GM12878 (cell line): ENCODE measurements around the gene EEF1AKMT2. TPM values are rescaled to one million over a fixed set of nuclear protein-coding genes. Genes with fewer than 3 reads are reported as not detected.

Source experiments
- BMI1 ChIP-seq: fragments of 450-650 bp; IDR thresholded peaks from 2 replicates; pipeline ENCODE4 v1.6.1; 2016; ENCODE audit warnings: mild to moderate bottlenecking, moderate library complexity, borderline replicate concordance
- CBFB ChIP-seq: IDR thresholded peaks from 2 replicates; pipeline ENCODE4 v1.6.1; 2016; ENCODE audit warnings: antibody characterized with exemption, low read depth
- CEBPB ChIP-seq, 2 experiments: fragments of 150-350 bp in 1 of 2; IDR thresholded peaks; 2 replicates each; pipeline ENCODE4 v1.6.1; 2012 to 2014; ENCODE audit warnings: low read depth in 2 of 2, low read length in 2 of 2, borderline replicate concordance in 1 of 2, inconsistent platforms in 1 of 2
- FOXK2 ChIP-seq: fragments of 450-650 bp; IDR thresholded peaks from 2 replicates; pipeline ENCODE4 v1.6.1; 2017; ENCODE audit warnings: mild to moderate bottlenecking, moderate library complexity
- HDAC6 ChIP-seq: fragments of 200-600 bp; sonication (generic); IDR thresholded peaks from one replicate; pipeline ENCODE4 v1.8.0; 2017; ENCODE audit warnings: antibody characterized with exemption; ENCODE audit not compliant: unreplicated experiment
- MLLT1 ChIP-seq: fragments of 450-650 bp; IDR thresholded peaks from 2 replicates; pipeline ENCODE4 v1.6.1; 2016; ENCODE audit warnings: mild to moderate bottlenecking
- NFYB ChIP-seq: IDR thresholded peaks from 2 replicates; pipeline ENCODE4 v1.6.1; 2011; ENCODE audit warnings: low read depth, mild to moderate bottlenecking, low read length, improper control_type of control experiment, moderate library complexity; ENCODE audit not compliant: insufficient read depth
- POLR2A ChIP-seq: IDR thresholded peaks from 2 replicates; pipeline ENCODE4 v1.6.1; 2011; ENCODE audit warnings: low read depth, mild to moderate bottlenecking, low read length
- POLR2AphosphoS5 ChIP-seq: IDR thresholded peaks from 2 replicates; pipeline ENCODE4 v1.6.1; 2011; ENCODE audit warnings: mild to moderate bottlenecking, low read length, inconsistent platforms
- RAD21 ChIP-seq: IDR thresholded peaks from 2 replicates; pipeline ENCODE4 v1.6.1; 2011; ENCODE audit warnings: mild to moderate bottlenecking, low read depth, low read length, moderate library complexity; ENCODE audit not compliant: insufficient read depth
- RELA ChIP-seq: fragments of 450-650 bp; IDR thresholded peaks from 2 replicates; pipeline ENCODE4 v1.8.0; 2014; ENCODE audit warnings: borderline replicate concordance; ENCODE audit not compliant: partially characterized antibody
- REST ChIP-seq: IDR thresholded peaks from 2 replicates; pipeline ENCODE4 v1.6.1; 2012; ENCODE audit warnings: mild to moderate bottlenecking, low read depth, low read length
- RFX5 ChIP-seq: IDR thresholded peaks from 2 replicates; pipeline ENCODE4 v1.6.1; 2011; ENCODE audit warnings: low read depth, low read length, improper control_type of control experiment
- SMAD1 ChIP-seq: fragments of 450-650 bp; IDR thresholded peaks from 2 replicates; pipeline ENCODE4 v1.6.1; 2018; ENCODE audit warnings: mild to moderate bottlenecking, low read depth; ENCODE audit not compliant: partially characterized antibody
- SMARCA5 ChIP-seq: fragments of 450-650 bp; IDR thresholded peaks from 2 replicates; pipeline ENCODE4 v1.6.1; 2017; ENCODE audit warnings: mild to moderate bottlenecking
- SMC3 ChIP-seq: IDR thresholded peaks from 2 replicates; pipeline ENCODE4 v1.6.1; 2011; ENCODE audit warnings: low read length, improper control_type of control experiment, borderline replicate concordance
- SP1 ChIP-seq: IDR thresholded peaks from one replicate; pipeline ENCODE4 v1.6.1; 2011; ENCODE audit warnings: low read depth, low read length
- STAT3 ChIP-seq: IDR thresholded peaks from 2 replicates; pipeline ENCODE4 v1.6.1; 2011; ENCODE audit warnings: low read depth, low read length, improper control_type of control experiment
- TARDBP ChIP-seq: IDR thresholded peaks from 2 replicates; pipeline ENCODE4 v1.6.1; 2016; ENCODE audit warnings: borderline replicate concordance
- USF1 ChIP-seq: IDR thresholded peaks from 2 replicates; pipeline ENCODE4 v1.6.1; 2011; ENCODE audit warnings: borderline replicate concordance, low read depth, mild to moderate bottlenecking, moderate library complexity, mixed read lengths, low read length; ENCODE audit not compliant: insufficient read depth; ENCODE audit errors: extremely low read length
- USF2 ChIP-seq: IDR thresholded peaks from 2 replicates; pipeline ENCODE4 v1.6.1; 2011; ENCODE audit warnings: low read depth, low read length, improper control_type of control experiment, borderline replicate concordance
- WRNIP1 ChIP-seq: IDR thresholded peaks from 2 replicates; pipeline ENCODE4 v1.6.1; 2011; ENCODE audit warnings: low read depth, low read length, improper control_type of control experiment, borderline replicate concordance
- ZZZ3 ChIP-seq: IDR thresholded peaks from 2 replicates; pipeline ENCODE4 v1.6.1; 2011; ENCODE audit warnings: low read depth; ENCODE audit not compliant: control insufficient read depth, insufficient read length
- polyA plus RNA-seq, 11 experiments: library from polyadenylated mRNA; depleted of rRNA in 4 of 11; unstranded in 6 of 11; stranded (reverse) in 5 of 11; fragments of >200 nt; fragmentation: Nextera tagmentation in 4 of 11; fragmentation: Illumina TruSeq in 1 of 11; extraction: Ambion mirVana in 4 of 11; extraction: Trizol in 1 of 11; gene quantifications; 1 replicate in 1 of 11; 2 replicates in 10 of 11; pipeline versions ENCODE4 v1.2.1 to v1.2.3, GENCODE V29; 2011 to 2016; ENCODE audit warnings: inconsistent platforms in 2 of 11, missing spikeins in 2 of 11, low read depth in 1 of 11
- total RNA-seq, 4 experiments: library from RNA; depleted of rRNA in 3 of 4; stranded (reverse); fragments of >200 nt in 3 of 4; fragmentation: Illumina TruSeq in 1 of 4; extraction: Trizol in 1 of 4; gene quantifications; 2 replicates each; pipeline versions ENCODE4 v1.2.1 to v1.2.3, GENCODE V29; 2013 to 2021

The EEF1AKMT2 gene
- total and polyA plus RNA-seq, 10 of the 15 experiments (the other 5 are each of a cell fraction or from before 2014, with no cell fraction given) = 9.1 to 29.3 (median 23.6) TPM

GRCh38 chr10:124719213-124719851 lies 72.4 kb downstream of the EEF1AKMT2 start (continued):
- TF ChIP-seq REST (no peak), TARDBP (no peak), HDAC6 (no peak), USF1 (no peak), SMAD1 (peak; percentile 50), CEBPB (IDR thresholded peaks at IDR 0.05; ENCODE audit: borderline replicate concordance in 1 of 2, low read depth in 2 of 2, low read length in 2 of 2) (no peak), FOXK2 (no peak), POLR2A (no peak), STAT3 (no peak; the same call in 1 of the 2 replicates), RFX5 (no peak), RELA (peak; percentile 6), RAD21 (peak; percentile 65), CBFB (no peak), ZZZ3 (no peak), POLR2AphosphoS5 (0 out of 2 replicates have a peak, but pooled peaks have one; percentile 33), SP1 (peak; percentile 73), SMC3 (peak; percentile 56; the same call in 1 of the 2 replicates), BMI1 (no peak; the same call in 1 of the 2 replicates), NFYB (no peak), WRNIP1 (peak; percentile 55; the same call in 1 of the 2 replicates), MLLT1 (no peak), USF2 (no peak), SMARCA5 (peak; percentile 66; the same call in 1 of the 2 replicates)
